Esophagus squamous epithelium (tissue), 5 donors: ENCODE results near the gene AGAP4. TPM values are rescaled to one million over a fixed set of nuclear protein-coding genes. Genes with fewer than 3 reads are reported as not detected.
"Not testable (repeated sequence)": the region's sequence is repeated elsewhere in the genome, so short reads cannot be mapped to it uniquely, and the experiment has no call there.

Experiments
- DNase-seq: peaks from one replicate; lab custom pipeline; 2025; lab: John Stamatoyannopoulos, UW
- H3K27ac ChIP-seq, 4 donors: fragments of 200-600 bp; sonication (generic); one replicate each; pipeline ENCODE4 v1.5.1; 2016 to 2019; ENCODE audit warnings: mild to moderate bottlenecking in 1 of 4
- H3K27me3 ChIP-seq, 4 donors: fragments of 200-600 bp; sonication (generic); 1 replicate in 3 of 4; 2 replicates in 1 of 4; pipeline versions ENCODE4 v1.5.1 to v1.6.0; 2017 to 2021; ENCODE audit warnings: antibody characterized with exemption in 1 of 4
- H3K36me3 ChIP-seq, 3 donors: fragments of 200-600 bp; sonication (generic); one replicate each; pipeline ENCODE4 v1.5.1; 2016 to 2019
- H3K4me1 ChIP-seq, 3 donors: fragments of 200-600 bp; sonication (generic); one replicate each; pipeline ENCODE4 v1.5.1; 2017 to 2019
- H3K4me3 ChIP-seq, 4 donors: fragments of 200-600 bp; sonication (generic); 1 replicate in 3 of 4; 2 replicates in 1 of 4; pipeline ENCODE4 v1.5.1; 2016 to 2019; ENCODE audit warnings: mild to moderate bottlenecking in 2 of 4, moderate library complexity in 1 of 4
- H3K9me3 ChIP-seq, 3 donors: fragments of 200-600 bp; sonication (generic); one replicate each; pipeline ENCODE4 v1.5.1; 2016 to 2019
- CTCF ChIP-seq, 6 experiments: fragments of 450-650 bp in 4 of 6; fragments of 200-600 bp in 2 of 6; sonication (generic) in 2 of 6; IDR thresholded peaks; one replicate each; pipeline ENCODE4 v1.5.1; 2016 to 2019; ENCODE audit warnings: antibody characterized with exemption in 6 of 6, mild to moderate bottlenecking in 4 of 6, moderate library complexity in 4 of 6
- POLR2A ChIP-seq, 4 donors: fragments of 450-650 bp; IDR thresholded peaks; one replicate each; pipeline ENCODE4 v1.6.1; 2017; ENCODE audit warnings: antibody characterized with exemption in 4 of 4, mild to moderate bottlenecking in 4 of 4, moderate library complexity in 3 of 4
- WGBS, 2 donors: methylation state at CpG; one replicate each; pipeline ENCODE4 v1.1.5; 2018; 5-methylcytosine and 5-hydroxymethylcytosine counted together
- intact Hi-C: fragments of 100-400 bp; cut with DNase I; formaldehyde crosslinking; loops from one replicate; pipeline ENCODE4 v1.15.0; 2022
- total RNA-seq, 4 donors: library from RNA; depleted of rRNA; stranded (reverse); fragments of >200 nt; gene quantifications; one replicate each; pipeline ENCODE4 v1.1.0, GENCODE V29; 2016
- donor health status: DM: yes; HTN: yes; CAD: no.

The AGAP4 gene
- total RNA-seq, 4 donors from 2014 or later = 2.3 to 12.1 (median 8.4) TPM

- intact Hi-C loops = no loop called here
- Histone ChIP-seq H3K4me3 (no peak overlapping the region), H3K36me3 (no peaks in the 10 kb centered on the region), H3K27ac (no peak overlapping the region), H3K27me3 (no peaks in the 10 kb centered on the region), H3K9me3 (no peaks in the 10 kb centered on the region), H3K4me1 (no peaks in the 10 kb centered on the region)
- DNase-seq = no peak
- no peak for TF ChIP-seq CTCF (IDR thresholded peaks at IDR 0.05)
- TF ChIP-seq POLR2A (IDR thresholded peaks at IDR 0.05) = no peak
- 62 to 70% methylated on average over 9 of the region's 9 CpGs for WGBS, 2 donors
Observed at GRCh38 chr10:45819552-45819951, 27.7 kb downstream of the AGAP4 start.

DNA sequence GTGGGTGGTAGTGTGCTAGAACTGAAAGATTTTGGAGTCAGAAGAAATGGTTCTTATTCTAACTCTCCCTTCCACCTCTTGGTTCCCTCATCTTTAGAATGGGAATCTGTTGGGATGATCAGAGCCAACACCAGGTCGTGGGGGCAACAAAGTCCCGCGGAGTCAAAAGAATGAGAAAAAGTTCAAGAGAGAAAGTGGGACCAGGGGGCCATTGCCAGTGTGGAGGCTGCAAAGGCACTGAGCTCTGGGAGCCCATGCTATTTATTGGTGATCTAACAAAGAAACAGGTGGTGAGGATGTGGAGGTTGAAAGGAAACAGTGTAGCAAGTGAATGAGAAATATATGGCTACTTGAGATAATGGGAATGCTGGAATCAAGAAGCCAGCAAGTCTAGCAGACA lies 29.4 kb downstream of the AGAP4 start:
- no peaks in the 10 kb centered on the region for H3K4me1 ChIP-seq
- 84 to 92% methylated on average over 3 of the region's 3 CpGs for WGBS, 2 donors
- no peaks in the 10 kb centered on the region for H3K27me3 ChIP-seq
- no peaks in the 10 kb centered on the region for H3K36me3 ChIP-seq
- no peak for DNase-seq
- intact Hi-C loops = no loop called here
- H3K4me3 ChIP-seq = no peak overlapping the region
- TF ChIP-seq CTCF (IDR thresholded peaks at IDR 0.05) (no peak), POLR2A (IDR thresholded peaks at IDR 0.05) (no peak)
- no peak overlapping the region for H3K27ac ChIP-seq
- H3K9me3 ChIP-seq = no peaks in the 10 kb centered on the region

- no peaks in the 10 kb centered on the region for H3K9me3 ChIP-seq
- DNase-seq = no peak
- H3K27me3 ChIP-seq = no peaks in the 10 kb centered on the region
- H3K4me1 ChIP-seq = no peaks in the 10 kb centered on the region
- 43 to 80% methylated on average over 1 to 2 of the region's 7 CpGs for WGBS, 2 donors
- TF ChIP-seq CTCF (IDR thresholded peaks at IDR 0.05) (no peak), POLR2A (IDR thresholded peaks at IDR 0.05) (no peak)
- no peaks in the 10 kb centered on the region for H3K36me3 ChIP-seq
- H3K4me3 ChIP-seq = no peak overlapping the region
- intact Hi-C loops = no loop called here
- H3K27ac ChIP-seq = no peak overlapping the region
Observed at GRCh38 chr10:45817130-45817859, 30.0 kb downstream of the AGAP4 start.

- H3K36me3 ChIP-seq, DNase-seq, intact Hi-C loops, H3K4me3 ChIP-seq, H3K27me3 ChIP-seq, H3K9me3 ChIP-seq, H3K27ac ChIP-seq, H3K4me1 ChIP-seq: not testable (repeated sequence)
- 87 to 95% methylated on average over 3 to 4 of the region's 4 CpGs for WGBS, 2 donors
Observed at GRCh38 chr10:45814146-45814545, 33.2 kb downstream of the AGAP4 start.

DNA sequence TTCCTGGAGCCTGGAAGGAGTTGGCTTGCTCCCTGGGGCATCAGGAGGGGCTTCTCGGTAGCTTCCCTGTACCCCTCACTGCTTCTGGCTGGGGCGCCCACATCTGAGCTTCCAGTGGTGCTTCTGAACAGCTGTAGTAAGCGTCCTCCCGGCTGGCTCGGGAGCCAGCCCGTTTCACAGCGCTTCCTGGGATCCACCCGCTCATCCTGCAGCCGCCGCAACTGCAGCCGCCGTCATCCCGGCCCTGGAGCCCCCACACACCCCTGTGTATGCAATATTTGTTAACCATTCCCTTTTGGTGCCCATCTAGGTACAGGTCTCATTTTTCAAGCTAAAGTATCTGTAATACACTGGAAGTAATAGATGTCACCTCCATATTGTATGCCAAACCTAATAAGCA lies 34.3 kb downstream of the AGAP4 start:
- H3K4me3 ChIP-seq, H3K27ac ChIP-seq, intact Hi-C loops, H3K36me3 ChIP-seq, DNase-seq, H3K9me3 ChIP-seq, H3K4me1 ChIP-seq, H3K27me3 ChIP-seq: not testable (repeated sequence)
- WGBS, 2 donors = 64 to 80% methylated on average over 7 to 13 of the region's 13 CpGs

GRCh38 chr10:45811075-45811474 lies 36.2 kb downstream of the AGAP4 start:
- no peak for DNase-seq
- no peaks in the 10 kb centered on the region for H3K9me3 ChIP-seq
- H3K4me3 ChIP-seq = no peak overlapping the region
- H3K27ac ChIP-seq = no peak overlapping the region
- 71 to 75% methylated on average over 6 of the region's 6 CpGs for WGBS, 2 donors
- no peaks in the 10 kb centered on the region for H3K4me1 ChIP-seq
- H3K27me3 ChIP-seq = no peaks in the 10 kb centered on the region
- no peaks in the 10 kb centered on the region for H3K36me3 ChIP-seq
- intact Hi-C loops = no loop called here
- TF ChIP-seq POLR2A (IDR thresholded peaks at IDR 0.05) (no peak), CTCF (IDR thresholded peaks at IDR 0.05) (no peak)
